Stomach (tissue), 9 donors: ENCODE measurements around the gene ZMIZ1. TPM values are rescaled to one million over a fixed set of nuclear protein-coding genes. Genes with fewer than 3 reads are reported as not detected.

ENCODE experiments used
- DNase-seq, 2 donors: peaks; one replicate each; pipeline versions ENCODE4 v3.0.0 to v3.0.0-alpha.2; 2013 to 2019
- H3K27ac ChIP-seq, 5 donors: fragments of 200-600 bp in 4 of 5; sonication (generic) in 4 of 5; one replicate each; pipeline ENCODE4 v1.5.1; 2013 to 2019; ENCODE audit warnings: mild to moderate bottlenecking in 1 of 5, moderate library complexity in 1 of 5
- H3K27me3 ChIP-seq, 3 donors: fragments of 200-600 bp; sonication (generic); one replicate each; pipeline ENCODE4 v1.5.1; 2017 to 2019; ENCODE audit warnings: mixed run types in 1 of 3
- H3K36me3 ChIP-seq, 4 donors: fragments of 200-600 bp; sonication (generic); 1 replicate in 3 of 4; 2 replicates in 1 of 4; pipeline ENCODE4 v1.5.1; 2016 to 2019
- H3K4me1 ChIP-seq, 4 donors: fragments of 200-600 bp; sonication (generic); one replicate each; pipeline ENCODE4 v1.5.1; 2016 to 2019
- H3K4me3 ChIP-seq, 4 donors: fragments of 200-600 bp; sonication (generic) in 3 of 4; one replicate each; pipeline ENCODE4 v1.5.1; 2016 to 2019; ENCODE audit warnings: mild to moderate bottlenecking in 1 of 4
- H3K9me3 ChIP-seq, 4 donors: fragments of 200-600 bp; sonication (generic); one replicate each; pipeline ENCODE4 v1.5.1; 2016 to 2019
- CTCF ChIP-seq, 7 experiments: fragments of 450-650 bp in 4 of 7; fragments of 200-600 bp in 3 of 7; sonication (generic) in 3 of 7; IDR thresholded peaks; one replicate each; pipeline ENCODE4 v1.5.1; 2016 to 2019; ENCODE audit warnings: antibody characterized with exemption in 7 of 7, control low read depth in 2 of 7, mild to moderate bottlenecking in 1 of 7
- EP300 ChIP-seq: sonication (generic); formaldehyde crosslinking; IDR thresholded peaks from one replicate; pipeline ENCODE4 v1.6.1; 2017; ENCODE audit warnings: antibody characterized with exemption
- POLR2A ChIP-seq, 4 donors: fragments of 450-650 bp; IDR thresholded peaks; one replicate each; pipeline ENCODE4 v1.6.1; 2016; ENCODE audit warnings: antibody characterized with exemption in 4 of 4, control low read depth in 2 of 4, mild to moderate bottlenecking in 1 of 4, moderate library complexity in 1 of 4
- POLR2AphosphoS5 ChIP-seq, 3 donors: sonication (generic); formaldehyde crosslinking; IDR thresholded peaks; one replicate each; pipeline ENCODE4 v1.6.1; 2016; ENCODE audit warnings: antibody characterized with exemption in 3 of 3
- WGBS, 5 donors: extraction: QIAGEN DNeasy Blood & Tissue Kit in 3 of 5; methylation state at CpG; one replicate each; pipeline versions ENCODE4 v1.1.5 to v1.1.7; 2013 to 2018; 5-methylcytosine and 5-hydroxymethylcytosine counted together
- intact Hi-C: fragments of 100-400 bp; cut with DNase I; formaldehyde crosslinking; loops from one replicate; pipeline ENCODE4 v1.15.1; 2023; ENCODE audit warnings: low total_unique reads
- polyA plus RNA-seq, 3 donors: library from polyadenylated mRNA; stranded (reverse); fragments of 200-250 nt; gene quantifications; one replicate each; pipeline ENCODE4 v1.2.3, GENCODE V29; 2013
- total RNA-seq, 5 donors: library from RNA; depleted of rRNA; stranded (reverse); fragments of >200 nt; gene quantifications; one replicate each; pipeline versions ENCODE4 v1.1.0 to v1.2.3, GENCODE V29; 2014 to 2016
- donor health status: healthy with polysubstance abuse.
- donor health status: Bipolar disorder and iron deficiency.
- donor health status: healthy.

The ZMIZ1 gene
- total and polyA plus RNA-seq, 8 donors: 17.7 to 103 (median 26.3) TPM

GRCh38 chr10:79253704-79254103 is 184.9 kb downstream of the ZMIZ1 start:
- Histone ChIP-seq H3K4me3 (no peak overlapping the region), H3K9me3 (no peaks in the 10 kb centered on the region), H3K4me1 (peaks cover 8 to 87% (median 63%) of the 10 kb centered on the region in 4 donors), H3K27me3 (no peaks in the 10 kb centered on the region), H3K27ac (peak overlapping the region in 1 of 5 donors; percentile 49), H3K36me3 (peaks cover 0 to 57% (median 29%) of the 10 kb centered on the region in 4 donors)
- no peak for TF ChIP-seq POLR2A (IDR thresholded peaks at IDR 0.05)
- no peak for TF ChIP-seq EP300
- no peak for TF ChIP-seq CTCF (IDR thresholded peaks at IDR 0.05)
- no peak for TF ChIP-seq POLR2AphosphoS5 (IDR thresholded peaks at IDR 0.05)
- intact Hi-C loops: no loop called here
- no peak for DNase-seq
- 85 to 95% (median 87%) methylated on average over 3 of the region's 3 CpGs for WGBS, 5 donors

GRCh38 chr10:79254333-79255006 is 185.7 kb downstream of the ZMIZ1 start:
- H3K9me3 ChIP-seq: no peaks in the 10 kb centered on the region
- 80 to 90% (median 87%) methylated on average over 15 to 18 of the region's 18 CpGs for WGBS, 5 donors
- H3K4me1 ChIP-seq: peaks cover under 1 to 87% (median 63%) of the 10 kb centered on the region in 4 donors
- no peak overlapping the region for H3K4me3 ChIP-seq
- peaks cover 0 to 57% (median 30%) of the 10 kb centered on the region in 4 donors for H3K36me3 ChIP-seq
- intact Hi-C loops: no loop called here
- no peak for DNase-seq
- H3K27me3 ChIP-seq: no peaks in the 10 kb centered on the region
- TF ChIP-seq POLR2A (IDR thresholded peaks at IDR 0.05): no peak
- no peak for TF ChIP-seq POLR2AphosphoS5 (IDR thresholded peaks at IDR 0.05)
- no peak for TF ChIP-seq CTCF (IDR thresholded peaks at IDR 0.05)
- TF ChIP-seq EP300: no peak
- peak overlapping the region in 3 of 5 donors; percentile 4 to 49 (median 32) for H3K27ac ChIP-seq

- Histone ChIP-seq H3K27me3 (no peaks in the 10 kb centered on the region), H3K36me3 (peaks cover 0 to 57% (median 30%) of the 10 kb centered on the region in 4 donors), H3K9me3 (no peaks in the 10 kb centered on the region), H3K4me3 (no peak overlapping the region), H3K27ac (peak overlapping the region in 3 of 5 donors; percentile 20 to 49 (median 32)), H3K4me1 (peaks cover 5 to 87% (median 63%) of the 10 kb centered on the region in 4 donors)
- no peak for DNase-seq
- intact Hi-C loops: no loop called here
- no peak for TF ChIP-seq EP300
- TF ChIP-seq POLR2A (IDR thresholded peaks at IDR 0.05): no peak
- no peak for TF ChIP-seq CTCF (IDR thresholded peaks at IDR 0.05)
- TF ChIP-seq POLR2AphosphoS5 (IDR thresholded peaks at IDR 0.05): no peak
- WGBS, 5 donors: 67 to 89% (median 83%) methylated on average over 5 to 10 of the region's 10 CpGs
These were observed 186.3 kb downstream of the ZMIZ1 start for GRCh38 chr10:79255007-79255507.

GRCh38 chr10:79256264-79256806 is 187.6 kb downstream of the ZMIZ1 start:
- Histone ChIP-seq H3K9me3 (no peaks in the 10 kb centered on the region), H3K4me1 (peaks cover 18 to 87% (median 65%) of the 10 kb centered on the region in 4 donors), H3K27me3 (no peaks in the 10 kb centered on the region), H3K27ac (no peak overlapping the region), H3K36me3 (peaks cover 0 to 57% (median 32%) of the 10 kb centered on the region in 4 donors), H3K4me3 (no peak overlapping the region)
- intact Hi-C loops: no loop called here
- TF ChIP-seq CTCF (IDR thresholded peaks at IDR 0.05) (no peak), EP300 (no peak), POLR2A (IDR thresholded peaks at IDR 0.05) (no peak), POLR2AphosphoS5 (IDR thresholded peaks at IDR 0.05) (no peak)
- DNase-seq: no peak
- 74 to 98% (median 86%) methylated on average over 3 of the region's 3 CpGs for WGBS, 5 donors
